Fibroblast of the aortic adventitia (primary cell): ENCODE measurements around the gene TMEM44. TPM values are rescaled to one million over a fixed set of nuclear protein-coding genes. Genes with fewer than 3 reads are reported as not detected.

ENCODE experiments used
- DNase-seq: peaks from one replicate; pipeline ENCODE4 v3.0.0-alpha.2; 2010; ENCODE audit warnings: low read depth
- H3K4me3 ChIP-seq: 2 replicates; pipeline ENCODE4 v1.5.1; 2011; ENCODE audit warnings: low read depth, mild to moderate bottlenecking, control low read depth, low read length, moderate library complexity
- total RNA-seq: library from RNA; depleted of rRNA; stranded (reverse); fragments of >200 nt; gene quantifications from 2 replicates; pipeline ENCODE4 v1.2.3, GENCODE V29; 2012; ENCODE audit warnings: low replicate concordance
- TF ChIP-seq, protein P1 (sequence below): IDR thresholded peaks from 2 replicates; pipeline ENCODE4 v1.5.1; 2011; ENCODE audit warnings: mild to moderate bottlenecking, low read length, control low read depth, inconsistent platforms; ENCODE audit not compliant: insufficient read depth

Gene TMEM44
- total RNA-seq, 1 donor, result 16.7 TPM

GRCh38 chr3:194574639-194575483 lies 58.4 kb downstream of the TMEM44 start:
- peak; percentile 91 for DNase-seq
- TF ChIP-seq, protein P1, sequence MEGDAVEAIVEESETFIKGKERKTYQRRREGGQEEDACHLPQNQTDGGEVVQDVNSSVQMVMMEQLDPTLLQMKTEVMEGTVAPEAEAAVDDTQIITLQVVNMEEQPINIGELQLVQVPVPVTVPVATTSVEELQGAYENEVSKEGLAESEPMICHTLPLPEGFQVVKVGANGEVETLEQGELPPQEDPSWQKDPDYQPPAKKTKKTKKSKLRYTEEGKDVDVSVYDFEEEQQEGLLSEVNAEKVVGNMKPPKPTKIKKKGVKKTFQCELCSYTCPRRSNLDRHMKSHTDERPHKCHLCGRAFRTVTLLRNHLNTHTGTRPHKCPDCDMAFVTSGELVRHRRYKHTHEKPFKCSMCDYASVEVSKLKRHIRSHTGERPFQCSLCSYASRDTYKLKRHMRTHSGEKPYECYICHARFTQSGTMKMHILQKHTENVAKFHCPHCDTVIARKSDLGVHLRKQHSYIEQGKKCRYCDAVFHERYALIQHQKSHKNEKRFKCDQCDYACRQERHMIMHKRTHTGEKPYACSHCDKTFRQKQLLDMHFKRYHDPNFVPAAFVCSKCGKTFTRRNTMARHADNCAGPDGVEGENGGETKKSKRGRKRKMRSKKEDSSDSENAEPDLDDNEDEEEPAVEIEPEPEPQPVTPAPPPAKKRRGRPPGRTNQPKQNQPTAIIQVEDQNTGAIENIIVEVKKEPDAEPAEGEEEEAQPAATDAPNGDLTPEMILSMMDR, result peak; percentile 59
- H3K4me3 ChIP-seq, result no peak overlapping the region

DNA sequence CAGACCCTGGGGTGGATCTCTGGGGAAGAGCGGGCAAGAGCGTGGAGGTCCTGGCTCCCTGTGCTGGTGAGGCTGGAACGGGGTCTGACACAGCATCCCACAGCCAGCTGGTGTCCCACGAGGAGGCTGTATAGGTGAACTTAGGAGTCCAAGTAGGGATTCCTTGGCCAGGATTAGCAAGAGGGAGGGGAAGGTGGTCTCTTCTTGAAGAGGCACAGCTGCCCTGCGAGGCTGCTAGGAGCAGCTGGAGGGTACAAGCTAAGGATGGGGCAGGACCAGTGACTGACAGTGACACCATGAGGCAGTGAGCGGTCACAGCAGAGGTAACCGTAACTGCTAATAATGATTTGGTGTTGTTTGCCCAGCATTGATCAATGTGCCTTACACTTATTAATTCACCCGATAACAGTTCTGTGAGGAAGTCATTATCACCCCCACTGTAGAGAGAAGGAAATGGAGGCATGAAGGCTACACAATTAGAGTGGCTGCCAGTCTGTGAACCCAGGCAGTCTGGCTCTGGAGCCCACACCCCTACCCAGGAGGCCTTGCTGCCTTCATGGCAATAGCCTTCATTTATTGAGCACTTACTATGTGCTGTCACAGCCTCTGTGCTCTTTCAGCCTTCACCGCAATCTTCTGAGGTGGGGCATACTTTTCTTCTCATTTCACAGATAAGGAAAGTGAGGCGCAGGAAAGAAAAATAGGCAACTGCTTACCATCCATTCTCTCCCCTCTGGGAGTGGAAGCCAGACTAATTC lies 59.4 kb downstream of the TMEM44 start:
- peak; percentile 70 for DNase-seq
- TF ChIP-seq, protein P1, result peak; percentile 37
- H3K4me3 ChIP-seq, result no peak overlapping the region

DNA sequence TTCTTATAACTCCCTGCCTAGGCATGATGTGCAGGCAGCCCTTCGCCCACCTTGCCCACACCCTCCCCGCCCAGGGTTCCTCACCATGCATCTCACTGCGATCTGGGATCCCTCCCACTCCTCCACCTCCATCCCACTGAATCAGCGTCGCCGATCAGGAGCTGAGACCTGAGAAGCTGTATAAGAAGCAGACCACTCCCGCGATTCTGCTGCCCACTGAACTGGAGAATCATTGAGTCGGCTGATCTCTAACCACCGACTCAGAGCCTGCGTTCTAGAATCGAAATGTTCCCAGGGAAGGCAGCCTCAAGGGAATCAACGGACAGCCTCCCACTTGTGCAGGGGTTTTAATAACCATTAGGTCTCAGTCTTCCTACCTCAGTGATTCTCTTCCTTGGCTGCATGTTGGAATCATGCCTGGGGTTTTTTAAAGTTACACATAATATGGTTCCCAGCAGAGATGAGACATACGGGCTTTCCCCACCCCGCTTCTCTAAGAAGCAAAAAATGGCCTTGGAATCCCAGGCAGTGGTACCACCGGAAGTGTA lies 60.2 kb downstream of the TMEM44 start:
- H3K4me3 ChIP-seq, result no peak overlapping the region
- peak; percentile 76 for DNase-seq
- TF ChIP-seq, protein P1, result no peak

DNA sequence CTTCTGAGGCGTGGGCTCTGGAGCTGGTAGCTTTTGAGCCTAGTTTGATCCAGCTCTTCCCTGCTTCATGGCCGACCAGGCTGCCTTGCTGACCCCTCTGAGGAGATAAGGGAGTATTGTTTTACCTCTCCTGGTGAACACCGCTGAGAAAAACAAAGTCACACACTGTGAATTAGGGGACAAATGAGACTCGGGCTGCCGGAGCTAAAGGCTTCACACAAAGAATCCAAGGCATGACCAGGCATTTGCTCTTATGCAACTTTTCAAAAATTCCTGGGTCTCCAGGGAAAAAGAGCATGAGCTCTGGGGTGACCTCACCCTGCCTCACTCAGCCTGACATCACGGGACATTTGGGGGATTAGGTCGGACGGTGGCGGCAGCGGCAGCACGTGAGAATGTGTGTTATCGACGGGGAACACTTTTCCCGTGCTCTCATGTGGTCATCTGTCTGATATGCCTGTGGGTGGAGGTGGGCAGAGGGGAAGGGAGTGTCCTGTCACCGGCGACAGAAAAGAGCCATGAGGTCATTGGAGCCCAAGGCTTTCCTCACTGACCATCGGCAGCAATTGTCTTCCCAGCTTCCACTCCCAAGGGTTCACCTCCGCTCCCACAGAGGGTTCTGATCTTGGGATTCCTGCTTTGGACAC lies 61.0 kb downstream of the TMEM44 start:
- DNase-seq, result peak; percentile 97
- H3K4me3 ChIP-seq, result no peak overlapping the region
- TF ChIP-seq, protein P1, result no peak

DNA sequence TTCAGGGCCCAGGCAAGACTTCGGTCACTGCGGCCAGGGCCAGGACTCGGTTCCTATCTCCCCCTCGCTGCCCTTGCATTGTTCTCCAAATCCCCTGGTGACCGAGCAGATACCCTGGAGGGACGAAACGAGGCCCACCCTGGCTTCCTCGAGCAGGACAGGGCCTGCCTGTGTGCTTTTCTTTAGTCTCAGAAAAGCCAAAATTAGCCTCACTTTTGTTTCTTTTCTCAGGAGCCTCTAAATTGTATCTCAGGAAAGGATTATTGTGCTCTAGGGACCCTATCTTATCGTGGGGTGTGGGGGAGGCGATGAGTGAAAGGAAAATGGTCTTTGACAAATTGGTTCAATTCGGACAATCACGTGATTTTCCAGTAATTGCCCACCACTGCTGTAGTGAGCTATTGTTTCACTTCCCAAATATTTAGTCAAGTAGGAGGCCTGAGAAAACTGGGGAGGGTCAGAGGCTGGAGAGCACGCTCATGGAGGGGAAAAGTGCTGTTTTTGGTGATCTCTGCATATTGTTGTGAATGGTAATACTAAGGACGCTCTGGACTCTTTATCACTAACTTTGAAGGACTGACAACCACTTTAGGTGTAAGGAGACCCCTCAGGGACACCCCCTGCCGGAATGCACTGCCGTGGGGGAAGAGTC lies 61.6 kb downstream of the TMEM44 start:
- H3K4me3 ChIP-seq, result no peak overlapping the region
- DNase-seq, result peak; percentile 51
- TF ChIP-seq, protein P1, result no peak

DNA sequence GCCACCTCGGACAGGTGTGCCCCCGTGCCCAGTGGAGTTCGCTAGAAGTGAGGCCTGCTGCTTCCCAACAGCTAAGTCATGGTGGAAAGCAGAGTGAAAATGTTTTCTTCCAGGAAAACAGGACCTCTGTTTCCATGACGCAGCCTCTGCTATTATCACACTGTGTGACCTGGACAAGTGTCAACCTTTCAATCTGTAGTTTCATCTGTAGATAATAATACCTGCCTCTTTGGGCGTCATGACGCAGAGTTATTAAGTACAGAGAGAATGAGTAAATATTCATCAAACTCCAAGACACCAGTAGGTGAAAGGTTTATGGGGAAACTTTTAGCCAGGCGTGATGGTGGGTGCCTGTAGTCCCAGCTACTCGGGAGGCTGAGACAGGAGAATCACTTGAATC lies 62.3 kb downstream of the TMEM44 start:
- H3K4me3 ChIP-seq, result no peak overlapping the region
- no peak for DNase-seq
- TF ChIP-seq, protein P1, result no peak
